ENCODE measurements around the gene AMER2.
"Not testable (repeated sequence)": the region's sequence is repeated elsewhere in the genome, so short reads cannot be mapped to it uniquely, and the experiment has no call there.

Gene AMER2

DNA sequence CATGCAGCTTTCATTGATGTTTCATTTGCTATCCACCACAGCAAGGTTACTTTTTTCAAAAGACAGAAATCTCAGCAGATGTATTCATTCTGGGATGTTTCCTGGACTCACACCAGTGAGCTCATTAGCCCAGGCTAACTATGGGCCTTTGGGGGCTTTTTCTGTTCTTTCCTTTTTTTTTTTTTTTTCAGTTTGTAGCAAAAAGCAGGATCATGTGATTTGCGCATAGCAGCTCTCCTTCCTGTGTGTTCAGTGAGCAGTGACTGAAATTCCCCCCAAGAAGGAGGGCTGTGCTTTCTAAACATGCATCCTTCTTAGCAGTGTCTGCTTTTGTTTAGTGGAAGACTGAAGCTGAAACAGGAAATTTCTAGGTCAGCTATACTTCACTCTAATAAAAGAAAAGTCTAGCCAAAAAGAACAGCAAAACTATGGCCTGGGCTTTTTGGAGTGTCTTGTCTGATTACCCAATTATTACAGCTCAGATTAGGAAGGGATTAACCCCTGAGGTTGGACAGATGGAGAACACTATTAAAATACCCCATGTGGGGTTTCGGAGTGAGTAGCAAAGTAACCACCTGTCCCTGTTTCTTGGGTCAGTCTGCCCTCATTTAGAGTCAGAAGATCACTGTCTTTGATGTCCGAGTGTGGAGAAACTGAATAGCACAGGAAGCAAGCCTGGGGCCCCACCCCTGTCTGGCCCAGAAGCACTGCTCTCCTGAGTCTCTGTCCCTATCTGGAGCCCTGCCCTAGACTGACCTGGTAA lies 8.9 kb upstream of the AMER2 start:
- DNase-seq (ENCODE audit: low read depth) = no peak

DNA sequence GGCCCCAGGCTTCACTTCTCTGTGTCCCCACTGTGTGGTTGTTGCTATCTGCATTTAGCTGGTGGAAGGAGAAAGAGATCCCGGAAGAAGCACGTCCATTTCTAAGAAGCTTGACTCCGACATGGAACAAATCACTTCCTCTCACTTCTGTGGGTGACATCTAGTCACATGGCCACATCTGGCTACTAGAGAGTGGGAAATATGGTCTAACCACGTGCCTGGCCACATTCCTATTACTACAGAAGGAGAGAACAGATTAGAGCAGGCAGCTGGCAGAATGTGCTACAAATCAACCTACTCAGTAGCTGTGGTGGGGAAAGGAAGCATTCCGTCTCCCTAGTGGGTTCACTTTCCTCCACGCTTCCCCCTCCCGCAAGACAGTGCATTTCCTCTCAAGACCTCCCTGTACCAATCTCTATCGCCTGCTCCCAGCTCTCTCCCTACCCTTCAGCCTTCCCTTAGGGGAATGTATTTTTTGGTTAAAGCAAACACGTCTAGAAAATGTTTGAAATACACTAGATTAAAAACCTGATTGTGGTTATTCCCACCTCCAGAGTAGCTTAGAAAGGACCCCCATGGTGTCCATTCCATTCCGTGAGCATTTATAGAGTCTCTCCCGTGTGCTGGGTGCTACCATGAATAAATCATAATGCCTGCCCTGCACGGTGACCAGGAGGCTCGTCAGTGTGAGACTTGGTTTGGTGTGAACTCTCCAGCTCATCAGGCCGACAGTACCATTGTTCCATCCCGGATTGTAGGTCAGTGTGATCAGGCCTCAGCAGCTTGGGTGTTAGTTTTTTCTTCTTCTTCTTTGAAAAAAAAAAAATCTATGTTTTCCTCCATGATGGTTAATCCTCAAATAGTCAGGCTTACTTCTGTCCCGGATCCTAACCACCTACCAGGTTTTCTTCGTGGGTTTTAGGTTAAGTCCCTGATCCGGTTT lies 8.0 kb upstream of the AMER2 start:
- no peak for DNase-seq (ENCODE audit: low read depth)

DNA sequence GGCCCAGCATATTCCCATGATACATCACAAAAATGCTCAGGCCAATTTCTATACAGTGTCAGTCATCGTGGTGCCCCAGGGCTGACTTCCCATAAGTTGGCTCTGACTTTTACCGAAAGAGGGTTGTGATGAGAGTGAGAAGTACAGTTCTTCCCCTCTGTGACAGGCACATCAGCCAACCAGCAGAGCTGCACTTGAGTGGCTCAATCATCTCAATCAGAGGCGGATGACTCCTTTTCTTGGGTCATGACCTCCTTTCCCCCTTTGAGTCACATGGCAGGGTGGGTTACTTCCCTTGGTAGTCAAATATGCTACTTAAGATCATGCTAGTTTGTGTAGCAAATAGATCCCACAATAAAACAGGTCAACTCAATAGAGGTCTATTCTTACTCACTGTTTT lies 6.9 kb upstream of the AMER2 start:
- DNase-seq (ENCODE audit: low read depth) = no peak

DNA sequence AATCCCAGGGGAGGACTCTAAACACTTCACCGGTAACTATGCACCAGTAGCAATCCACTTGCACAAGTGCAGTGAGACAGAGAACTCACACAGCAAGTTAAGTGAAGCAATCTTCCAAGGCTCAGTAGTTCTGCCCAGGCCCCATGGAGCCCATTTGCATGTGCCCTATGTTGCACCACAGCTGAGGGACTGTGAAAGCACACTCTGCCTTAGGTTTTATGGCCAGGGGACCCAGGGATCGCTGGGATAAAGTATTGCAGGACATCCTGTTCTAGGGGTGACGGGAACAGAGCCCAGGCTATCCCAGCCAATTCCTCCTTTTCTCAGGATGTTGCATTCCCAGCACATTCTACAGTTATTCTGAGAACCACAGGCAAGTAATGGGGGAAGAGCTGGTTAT lies 6.0 kb upstream of the AMER2 start:
- no peak for DNase-seq (ENCODE audit: low read depth)

DNA sequence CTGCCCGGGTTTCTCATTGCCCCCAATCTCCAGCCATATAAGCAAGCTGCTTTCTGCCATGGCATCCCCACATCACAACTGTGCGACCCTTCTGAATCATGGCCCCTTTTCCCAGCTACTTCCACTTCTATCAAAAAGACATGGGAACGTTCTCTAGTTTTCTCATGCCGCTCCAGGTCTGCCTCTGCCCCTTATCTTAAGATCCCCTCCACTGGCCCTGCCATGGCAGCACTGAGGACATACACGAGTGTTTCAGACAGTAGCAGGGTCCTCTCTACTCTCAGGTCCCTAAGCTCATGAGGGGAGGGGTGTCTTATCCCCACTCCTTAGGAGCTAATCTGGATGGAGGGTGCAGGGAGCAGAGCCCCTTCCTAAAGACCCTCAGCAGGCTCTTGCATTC lies 5.5 kb upstream of the AMER2 start:
- DNase-seq (ENCODE audit: low read depth) = no peak

DNA sequence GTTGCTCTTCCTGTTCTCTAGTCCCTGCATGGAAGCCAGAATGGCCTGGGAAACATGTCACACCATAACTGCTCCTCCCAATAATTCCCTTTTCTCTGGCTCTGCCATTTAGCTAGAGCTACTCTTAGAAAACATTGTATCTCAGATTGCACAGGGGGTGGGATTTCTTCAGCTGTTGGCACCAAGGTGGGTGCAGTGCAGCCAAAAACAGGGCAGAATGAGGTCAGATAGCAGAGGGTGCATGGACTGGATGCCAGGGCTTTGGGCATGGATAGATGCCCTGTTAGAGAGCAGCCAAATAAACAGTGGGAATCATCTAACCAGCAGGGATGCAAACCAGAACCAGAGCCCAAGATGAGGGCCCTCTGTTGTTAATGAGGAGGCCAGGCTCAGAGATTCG lies 4.9 kb upstream of the AMER2 start:
- DNase-seq (ENCODE audit: low read depth) = no peak

DNA sequence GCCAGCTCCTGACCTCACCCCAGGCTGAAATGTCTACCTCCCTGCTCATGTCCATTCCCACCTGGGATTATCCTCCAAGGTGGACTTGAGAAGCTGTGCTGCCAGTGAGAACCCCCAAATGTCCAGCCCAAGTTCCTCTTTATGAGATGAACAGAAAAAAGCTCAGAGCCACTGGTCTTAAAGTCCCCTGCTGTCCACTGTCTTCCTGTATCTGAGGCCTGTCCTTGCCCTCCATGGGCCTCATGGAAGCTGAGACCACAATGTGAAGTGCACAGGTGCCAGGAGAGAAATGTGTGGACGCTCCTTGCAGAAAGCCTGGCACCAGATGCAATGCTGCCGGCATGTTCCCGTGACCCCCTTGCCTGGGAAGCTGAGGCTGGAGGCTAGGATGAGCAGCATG lies 3.3 kb upstream of the AMER2 start:
- no peak for DNase-seq (ENCODE audit: low read depth)

DNA sequence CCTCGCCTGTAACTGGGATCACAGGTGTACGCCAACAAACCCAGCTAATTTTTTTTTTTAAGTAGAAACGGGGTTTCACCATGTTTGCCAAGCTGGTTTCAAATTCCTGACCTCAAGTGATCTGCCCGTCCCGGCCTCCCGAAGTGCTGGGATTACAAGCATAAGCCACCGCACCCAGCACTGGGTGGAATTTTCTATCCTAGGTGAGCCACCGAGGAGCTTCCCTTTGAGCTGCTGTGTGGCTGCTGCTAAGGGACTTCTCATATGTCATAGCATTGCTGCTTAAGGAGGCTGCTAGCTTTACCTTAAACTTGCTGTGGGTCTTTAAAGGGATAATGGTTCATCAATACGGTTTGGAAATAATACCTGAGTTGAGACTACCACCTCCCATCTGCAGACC lies 2.9 kb upstream of the AMER2 start:
- no peak for DNase-seq (ENCODE audit: low read depth)

DNA sequence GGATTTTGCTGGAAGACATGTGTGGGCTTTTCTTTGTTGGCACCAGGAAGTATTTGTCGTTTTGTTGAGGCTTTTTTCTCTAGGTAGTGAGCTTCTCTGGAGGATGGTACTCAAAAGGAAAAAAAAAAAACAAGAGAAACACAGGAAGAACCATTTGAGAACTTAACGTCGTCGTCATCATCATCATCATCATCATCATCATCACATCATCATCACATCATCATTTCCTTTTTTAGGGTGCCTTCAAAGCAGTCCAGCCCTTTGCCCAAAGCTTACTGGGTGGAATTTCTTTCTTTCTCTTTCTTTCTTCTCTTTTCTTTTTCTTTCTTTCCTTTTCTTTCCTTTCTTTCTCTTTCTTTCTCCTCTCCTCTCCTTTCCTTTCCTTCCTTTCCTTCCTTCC lies 2.2 kb upstream of the AMER2 start:
- no peak for DNase-seq (ENCODE audit: low read depth)

DNA sequence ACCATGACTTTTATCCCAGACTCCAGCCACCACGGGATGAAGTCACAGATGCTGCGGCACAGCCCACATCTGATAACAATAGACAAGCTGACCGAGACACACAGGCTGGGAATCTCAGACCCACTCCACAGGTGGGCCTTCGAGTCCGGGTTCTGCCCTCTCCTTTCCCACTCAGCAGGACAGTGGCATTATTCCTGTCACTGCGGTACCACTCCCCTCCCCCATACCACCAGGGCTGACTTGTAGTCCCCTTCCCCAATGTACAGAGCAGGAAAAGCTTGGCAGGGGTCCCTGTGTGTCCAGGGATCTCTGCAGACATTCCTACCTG lies 179 bp upstream of the AMER2 start:
- DNase-seq (ENCODE audit: low read depth) = no peak

DNA sequence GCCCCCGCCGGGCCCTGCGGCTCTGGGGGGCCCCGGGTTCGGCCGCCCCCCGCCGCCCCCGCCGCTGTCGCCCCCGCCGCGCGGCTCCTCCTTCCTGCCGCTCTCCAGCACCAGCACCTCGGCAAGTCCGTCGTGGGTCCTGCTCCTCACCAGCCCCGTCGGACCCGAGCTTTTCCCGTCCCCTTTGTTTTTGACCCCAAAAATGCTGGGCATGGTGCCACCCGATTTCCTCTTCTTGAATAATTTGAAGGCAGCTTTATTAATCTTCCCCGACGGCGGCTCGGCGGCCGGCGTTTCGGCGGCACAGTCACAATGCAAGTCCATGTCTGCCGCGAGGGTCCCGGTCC lies 945 bp downstream of the AMER2 start:
- DNase-seq (ENCODE audit: low read depth) = no peak

DNA sequence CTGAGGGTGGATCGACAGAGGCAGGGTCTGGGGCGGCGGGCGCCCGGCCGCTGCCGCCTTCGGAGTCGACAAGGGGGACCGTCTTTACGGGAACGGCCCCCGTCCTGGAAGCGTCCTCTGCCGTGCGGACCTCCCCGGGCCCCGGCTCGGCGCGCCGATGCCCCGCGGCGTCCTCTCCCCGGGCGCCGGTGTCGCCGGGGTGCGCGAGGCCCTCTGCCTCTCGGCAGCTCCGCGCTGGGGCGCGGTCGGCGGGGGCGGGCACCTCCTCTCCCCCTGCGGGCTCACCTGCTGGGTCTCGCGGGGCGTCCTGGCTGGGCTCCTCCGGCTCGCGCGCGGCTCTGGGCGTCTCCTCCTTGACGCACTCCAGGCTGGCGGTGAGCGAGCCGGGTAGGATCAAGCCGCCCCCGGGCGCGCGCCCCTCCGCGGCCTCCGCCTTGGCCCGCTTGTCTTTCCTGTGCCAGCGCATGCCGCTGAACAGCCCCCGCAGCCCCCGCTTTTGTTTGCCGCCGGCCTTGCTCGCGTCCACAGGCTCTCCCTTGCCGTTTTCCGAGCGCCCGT lies 1.5 kb downstream of the AMER2 start:
- no peak for DNase-seq (ENCODE audit: low read depth)

DNA sequence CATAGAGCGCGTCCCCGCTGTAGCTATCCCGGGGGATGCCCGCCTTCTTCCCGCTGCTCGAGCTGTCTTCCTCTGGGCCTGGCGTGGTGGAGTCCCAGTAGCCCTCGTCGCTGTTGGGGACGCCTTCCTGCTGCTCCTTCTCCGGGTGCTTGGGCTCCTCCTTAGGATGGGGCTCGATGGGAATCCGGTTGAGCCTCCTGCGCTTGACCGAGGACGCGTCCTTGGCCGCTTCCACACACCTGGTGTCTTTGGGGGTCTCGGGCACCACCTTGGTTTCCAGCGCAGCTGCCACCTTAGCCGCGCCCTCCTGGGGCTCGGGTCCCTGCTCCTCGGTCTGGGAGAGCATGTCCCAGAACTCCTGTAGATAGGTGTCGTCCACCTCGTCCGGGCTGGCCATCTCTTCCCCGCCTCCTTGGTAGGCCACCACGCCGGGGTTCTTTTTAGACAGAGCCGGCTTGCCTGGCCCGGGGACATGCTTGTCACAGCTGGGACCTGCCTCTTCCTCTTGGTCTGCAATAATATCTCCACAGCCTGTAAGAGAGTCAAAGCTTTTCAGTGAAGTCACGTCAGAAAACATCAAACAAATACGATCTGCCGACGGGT lies 2.0 kb downstream of the AMER2 start:
- no peak for DNase-seq (ENCODE audit: low read depth)

DNA sequence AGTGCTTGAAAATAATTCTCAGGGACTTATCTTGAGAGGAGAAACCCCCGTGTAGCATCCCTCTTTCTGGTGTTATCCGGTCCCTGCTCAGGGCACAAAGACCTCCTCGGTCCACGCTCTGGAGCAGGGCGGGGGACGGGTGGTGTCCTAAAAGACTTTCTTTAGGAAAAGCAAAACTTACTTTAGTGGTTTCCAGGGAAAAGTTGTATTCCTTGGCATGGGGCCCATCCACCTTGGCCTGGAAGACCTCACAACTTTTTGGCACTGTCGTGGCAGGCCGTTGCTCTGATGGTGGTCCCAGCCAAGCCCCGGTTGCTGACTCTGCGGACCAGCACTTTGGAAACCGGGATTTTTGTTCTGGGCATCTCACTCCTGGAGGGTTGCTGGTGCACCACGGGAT lies 2.7 kb downstream of the AMER2 start:
- DNase-seq (ENCODE audit: low read depth) = no peak

DNA sequence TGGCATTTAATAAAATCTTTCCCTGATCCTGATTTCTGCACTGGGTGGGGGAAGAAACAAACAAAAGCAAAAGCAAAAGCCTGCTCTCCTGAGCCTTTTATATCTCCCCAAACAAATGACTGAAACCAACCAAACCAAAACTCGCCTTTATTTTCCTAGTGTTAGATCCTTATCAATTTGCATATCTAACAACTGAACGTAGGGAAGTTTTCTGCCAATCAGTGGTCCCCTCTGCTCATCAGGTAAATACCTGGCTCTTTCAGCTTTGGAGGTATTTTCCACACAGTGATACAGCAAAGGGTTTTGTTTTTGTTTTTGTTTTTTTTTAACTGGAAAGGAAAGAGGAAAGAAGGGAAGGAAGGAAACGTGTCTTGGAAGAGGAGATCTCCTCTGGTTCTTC lies 3.3 kb downstream of the AMER2 start:
- DNase-seq (ENCODE audit: low read depth) = no peak

DNA sequence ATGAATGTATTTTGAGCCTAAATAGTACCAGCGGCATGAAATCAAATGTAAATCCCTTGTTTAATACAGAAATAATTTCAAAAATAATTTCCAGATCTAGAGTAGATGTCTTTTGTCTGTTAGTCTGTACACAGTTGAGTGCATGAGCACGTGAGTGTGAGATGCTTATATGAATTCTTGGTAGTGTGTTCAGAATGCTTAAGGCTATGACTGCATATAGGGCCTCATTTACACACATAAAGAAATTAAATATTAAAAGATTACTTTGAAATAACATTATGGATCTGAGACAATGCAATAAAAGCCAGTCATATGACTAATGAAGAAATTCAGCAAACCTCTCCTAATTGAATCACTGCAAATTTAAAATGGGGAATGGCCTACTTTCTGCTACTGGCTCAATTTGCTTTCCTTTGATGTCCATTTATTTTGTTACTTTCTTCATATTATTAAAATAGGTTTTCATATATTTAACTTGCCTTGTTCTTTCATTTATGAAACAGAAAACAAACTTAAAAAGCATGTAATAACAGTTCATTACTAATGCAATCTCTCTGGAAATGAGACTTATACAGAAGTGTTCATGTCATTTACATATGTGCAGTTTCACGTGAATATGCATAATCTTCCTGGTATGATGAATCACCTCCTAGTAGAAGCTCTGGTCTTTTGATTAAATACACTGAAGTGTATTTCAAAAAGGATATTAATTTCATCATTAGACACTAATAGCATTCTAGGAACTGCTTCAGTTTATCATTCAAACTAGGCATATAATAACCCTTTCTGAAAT lies 4.5 kb downstream of the AMER2 start:
- DNase-seq (ENCODE audit: low read depth) = no peak

DNA sequence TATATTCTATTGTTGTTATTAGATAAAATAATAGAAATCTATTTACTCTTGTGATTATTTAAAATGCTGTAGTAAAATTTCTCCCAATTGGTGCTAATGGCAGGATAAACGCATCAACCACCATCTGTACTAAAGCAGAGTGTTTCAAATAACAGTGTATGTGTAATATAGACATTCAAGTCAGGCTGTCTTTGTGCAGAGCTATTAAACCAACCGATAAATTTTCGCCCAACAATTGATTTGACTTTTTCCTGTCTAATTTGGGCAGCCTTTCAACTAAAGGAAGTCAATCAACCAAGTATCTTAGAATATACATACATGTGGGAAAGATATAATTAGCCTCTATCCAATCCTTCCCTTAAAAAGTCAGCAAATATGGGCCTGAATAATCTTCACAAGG lies 5.8 kb downstream of the AMER2 start:
- DNase-seq (ENCODE audit: low read depth) = no peak

DNA sequence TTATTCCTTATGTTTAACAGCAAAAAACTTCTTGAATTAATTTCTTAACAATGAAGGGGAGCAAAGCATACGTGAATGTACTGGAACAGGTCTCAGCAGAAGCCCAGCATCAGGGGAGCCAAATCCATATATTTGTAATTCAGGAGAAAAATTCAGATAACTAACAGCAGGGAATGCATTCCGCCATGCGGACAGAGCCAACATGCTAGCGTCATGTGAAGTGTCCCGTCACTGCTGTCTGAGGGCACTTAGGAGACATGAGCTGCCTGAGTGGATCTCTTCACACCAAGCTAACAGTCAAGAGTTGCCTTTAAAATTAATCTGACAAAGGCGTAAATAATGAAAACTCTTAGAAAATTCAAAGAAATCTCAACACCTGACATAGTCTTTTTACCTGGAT lies 6.4 kb downstream of the AMER2 start:
- DNase-seq (ENCODE audit: low read depth) = no peak

DNA sequence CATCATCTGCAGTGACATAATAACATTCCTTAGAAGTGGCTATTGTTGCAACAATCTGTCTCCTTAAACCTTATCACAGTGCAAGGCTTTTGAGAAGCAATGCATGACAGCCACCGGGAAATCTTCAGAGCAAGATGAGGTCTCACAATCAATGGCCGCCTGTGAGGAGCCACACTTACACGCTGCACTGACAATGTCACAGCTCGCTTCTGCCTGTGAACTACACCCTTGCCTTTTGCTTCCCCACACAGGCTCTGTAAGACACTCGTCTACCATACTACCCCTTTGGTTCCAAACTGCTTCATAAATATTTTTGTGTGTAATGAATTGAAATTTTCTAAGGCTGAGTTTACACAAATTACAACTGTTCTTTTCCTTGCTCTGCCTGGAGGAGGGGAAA lies 6.9 kb downstream of the AMER2 start:
- DNase-seq (ENCODE audit: low read depth) = not testable (repeated sequence)

DNA sequence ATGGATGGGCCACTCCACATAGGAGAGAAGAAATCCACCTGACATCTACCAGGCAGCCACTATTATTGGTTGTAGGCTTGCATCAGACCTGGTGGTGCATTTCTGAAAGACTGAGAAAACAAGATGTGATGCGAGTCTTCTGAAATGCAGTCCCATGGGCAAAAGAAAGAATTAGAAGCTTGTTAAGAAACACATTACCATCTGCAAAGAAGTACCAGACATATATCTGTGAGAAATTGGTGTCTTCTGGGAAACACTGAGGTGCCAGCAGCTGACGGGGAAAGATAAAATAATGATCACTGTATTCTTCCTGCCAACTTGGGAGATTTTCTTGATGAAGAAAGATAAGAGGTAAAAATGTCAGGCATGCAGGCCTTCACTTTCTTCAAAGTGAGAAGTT lies 14.4 kb downstream of the AMER2 start:
- no peak for DNase-seq (ENCODE audit: low read depth)

DNA sequence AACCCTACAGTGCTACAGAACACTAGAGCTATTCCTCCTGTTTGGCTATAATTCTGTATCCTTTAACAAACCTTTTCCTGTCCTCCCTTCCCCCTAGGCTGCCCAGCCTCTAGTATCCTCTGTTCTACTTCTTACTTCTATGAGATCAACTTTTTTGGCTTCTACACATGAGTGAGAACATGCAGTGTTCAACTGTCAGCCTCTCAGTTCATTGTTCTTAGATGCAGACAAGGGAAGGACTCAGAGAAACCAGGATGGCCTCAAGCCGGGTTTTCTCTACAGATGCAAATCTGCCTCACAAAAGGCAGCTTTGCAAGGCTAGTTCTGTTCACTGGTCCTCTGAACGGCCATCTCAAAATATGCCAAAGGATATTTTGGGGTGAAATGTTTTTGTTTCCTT lies 18.4 kb downstream of the AMER2 start:
- no peak for DNase-seq (ENCODE audit: low read depth)

DNA sequence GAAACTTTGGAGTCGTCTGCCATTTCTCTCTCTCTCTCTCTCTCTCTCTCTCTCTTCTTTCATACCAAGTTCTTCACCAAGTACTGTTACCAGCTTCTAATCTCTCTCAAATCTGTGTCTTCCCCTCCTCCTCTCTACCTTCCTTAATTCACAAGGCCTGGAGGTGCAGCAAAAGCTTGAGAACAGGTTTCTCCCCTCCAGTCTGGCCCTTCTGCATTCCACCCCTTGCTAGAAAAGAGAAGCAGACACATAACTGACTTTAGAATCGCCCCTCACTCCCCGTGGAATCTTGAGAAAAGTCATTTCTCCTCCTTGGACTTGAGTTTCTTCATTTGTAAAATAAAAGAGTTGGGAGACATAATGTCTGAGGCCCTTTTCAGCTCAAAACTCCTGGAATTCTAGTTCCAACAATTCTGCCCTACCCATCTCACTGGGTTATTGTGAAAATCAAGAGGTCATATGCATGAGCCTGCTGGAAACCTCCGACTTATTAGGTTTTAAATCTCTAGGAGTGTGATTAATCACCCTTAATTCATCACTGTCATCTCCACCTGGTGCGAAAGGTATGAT lies 20.4 kb downstream of the AMER2 start:
- DNase-seq (ENCODE audit: low read depth) = no peak

Measured in EH (cell line).